Testis (tissue), 3 donors: ENCODE results near the gene WIPF2. TPM values are rescaled to one million over a fixed set of nuclear protein-coding genes. Genes with fewer than 3 reads are reported as not detected.
"Not testable (repeated sequence)": the region's sequence is repeated elsewhere in the genome, so short reads cannot be mapped to it uniquely, and the experiment has no call there.

Experiments used
- DNase-seq: peaks from one replicate; pipeline ENCODE4 v3.0.0-alpha.2; 2019
- H3K27ac ChIP-seq, 2 donors: fragments of 200-600 bp; sonication (generic); one replicate each; pipeline ENCODE4 v1.5.1; 2019
- H3K27me3 ChIP-seq: fragments of 200-600 bp; sonication (generic); one replicate; pipeline ENCODE4 v1.5.1; 2019
- H3K36me3 ChIP-seq: fragments of 200-600 bp; sonication (generic); one replicate; pipeline ENCODE4 v1.5.1; 2017; ENCODE audit warnings: low read depth; ENCODE audit errors: missing control alignments
- H3K4me1 ChIP-seq: fragments of 200-600 bp; sonication (generic); one replicate; pipeline ENCODE4 v1.5.1; 2019
- H3K4me3 ChIP-seq, 2 donors: fragments of 200-600 bp; sonication (generic); one replicate each; pipeline ENCODE4 v1.5.1; 2017 to 2019
- H3K9me3 ChIP-seq: fragments of 200-600 bp; sonication (generic); one replicate; pipeline ENCODE4 v1.5.1; 2017
- CTCF ChIP-seq, 3 experiments: fragments of 450-650 bp in 2 of 3; fragments of 200-600 bp in 1 of 3; sonication (generic) in 1 of 3; IDR thresholded peaks; one replicate each; pipeline ENCODE4 v1.5.1; 2016 to 2019; ENCODE audit warnings: antibody characterized with exemption in 3 of 3, mild to moderate bottlenecking in 2 of 3, moderate library complexity in 1 of 3
- POLR2A ChIP-seq: fragments of 450-650 bp; IDR thresholded peaks from one replicate; pipeline ENCODE4 v1.6.1; 2017; ENCODE audit warnings: antibody characterized with exemption, mild to moderate bottlenecking, moderate library complexity
- WGBS, 2 donors: methylation state at CpG; one replicate each; pipeline ENCODE4 v1.1.5; 2018; 5-methylcytosine and 5-hydroxymethylcytosine counted together
- intact Hi-C: fragments of 100-400 bp; cut with DNase I; formaldehyde crosslinking; loops from one replicate; pipeline ENCODE4 v1.15.1; 2023; ENCODE audit warnings: low total_unique reads
- polyA plus RNA-seq: library from polyadenylated mRNA; stranded (reverse); fragments of 350-450 nt; fragmentation: Illumina TruSeq; extraction: RNeasy Lipid Tissue Mini Kit (QIAGEN cat#74804); gene quantifications from one replicate; pipeline ENCODE4 v1.2.3, GENCODE V29; 2014; ENCODE audit warnings: low read depth, low replicate concordance; ENCODE audit not compliant: insufficient read depth
- total RNA-seq, 2 donors: library from RNA; depleted of rRNA; stranded (reverse); fragments of >200 nt; gene quantifications; one replicate each; pipeline ENCODE4 v1.2.3, GENCODE V29; 2016

Gene WIPF2
- total and polyA plus RNA-seq, 3 donors from 2014 or later, result 16.4 to 21.1 (median 20.1) TPM

GRCh38 chr17:40197550-40197949 is 21.6 kb upstream of the WIPF2 start:
- no peaks in the 10 kb centered on the region for H3K27me3 ChIP-seq
- no peaks in the 10 kb centered on the region for H3K36me3 ChIP-seq
- 50 to 76% methylated on average over 1 of the region's 1 CpG for WGBS, 2 donors
- DNase-seq, result no peak
- H3K4me1 ChIP-seq, result peaks cover 2% of the 10 kb centered on the region
- TF ChIP-seq CTCF (IDR thresholded peaks at IDR 0.05), result no peak
- no peak for TF ChIP-seq POLR2A
- no peaks in the 10 kb centered on the region for H3K9me3 ChIP-seq
- H3K27ac ChIP-seq, result no peak overlapping the region
- intact Hi-C loops, result no loop called here
- H3K4me3 ChIP-seq, result no peak overlapping the region

- H3K27me3 ChIP-seq, H3K4me1 ChIP-seq, H3K36me3 ChIP-seq, H3K4me3 ChIP-seq, H3K27ac ChIP-seq, H3K9me3 ChIP-seq, intact Hi-C loops: not testable (repeated sequence)
- peak; percentile 68 for DNase-seq
- 45 to 56% methylated on average over 8 of the region's 8 CpGs for WGBS, 2 donors
Observed at GRCh38 chr17:40197965-40198456, 21.1 kb upstream of the WIPF2 start.

- no peak for DNase-seq
- Histone ChIP-seq H3K9me3 (no peaks in the 10 kb centered on the region), H3K27me3 (no peaks in the 10 kb centered on the region), H3K36me3 (no peaks in the 10 kb centered on the region), H3K4me1 (peaks cover 5% of the 10 kb centered on the region), H3K4me3 (no peak overlapping the region), H3K27ac (no peak overlapping the region)
- WGBS, 2 donors, result 78 to 81% methylated on average over 4 to 5 of the region's 5 CpGs
- intact Hi-C loops, result no loop called here
- TF ChIP-seq POLR2A, result no peak
- TF ChIP-seq CTCF (IDR thresholded peaks at IDR 0.05), result no peak
Observed at GRCh38 chr17:40198576-40198975, 20.5 kb upstream of the WIPF2 start.

- Histone ChIP-seq H3K4me3 (no peak overlapping the region), H3K4me1 (peaks cover 8% of the 10 kb centered on the region), H3K27ac (no peak overlapping the region), H3K27me3 (no peaks in the 10 kb centered on the region), H3K36me3 (no peaks in the 10 kb centered on the region), H3K9me3 (no peaks in the 10 kb centered on the region)
- DNase-seq, result no peak
- WGBS, 2 donors, result 56 to 67% methylated on average over 4 of the region's 4 CpGs
- no peak for TF ChIP-seq CTCF (IDR thresholded peaks at IDR 0.05)
- intact Hi-C loops, result loop anchor here (5.0 kb wide), 1 partner anchor 84 kb away; the partner anchor contains the start of gene CDC6
Observed at GRCh38 chr17:40203131-40203530, 16.0 kb upstream of the WIPF2 start.

GRCh38 chr17:40206193-40206592 is 12.9 kb upstream of the WIPF2 start:
- H3K4me1 ChIP-seq, DNase-seq, H3K9me3 ChIP-seq, H3K27me3 ChIP-seq, H3K36me3 ChIP-seq, H3K27ac ChIP-seq, intact Hi-C loops, H3K4me3 ChIP-seq: not testable (repeated sequence)
- whole genome bisulfite sequencing, 2 donors, result 91 to 92% methylated on average over 8 of the region's 8 CpGs

GRCh38 chr17:40209404-40210093 is 9.6 kb upstream of the WIPF2 start:
- H3K36me3 ChIP-seq, result no peaks in the 10 kb centered on the region
- H3K4me1 ChIP-seq, result no peaks in the 10 kb centered on the region
- intact Hi-C loops, result no loop called here
- no peak overlapping the region for H3K4me3 ChIP-seq
- TF ChIP-seq POLR2A, result no peak
- no peak for TF ChIP-seq CTCF (IDR thresholded peaks at IDR 0.05)
- H3K27ac ChIP-seq, result no peak overlapping the region
- WGBS, 2 donors, result 57 to 67% methylated on average over 2 of the region's 2 CpGs
- H3K9me3 ChIP-seq, result no peaks in the 10 kb centered on the region
- no peak for DNase-seq
- no peaks in the 10 kb centered on the region for H3K27me3 ChIP-seq

GRCh38 chr17:40213914-40214313 is 5.2 kb upstream of the WIPF2 start:
- WGBS, 2 donors, result 83 to 93% methylated on average over 6 of the region's 6 CpGs
- H3K27ac ChIP-seq, H3K4me1 ChIP-seq, intact Hi-C loops, H3K36me3 ChIP-seq, DNase-seq, H3K9me3 ChIP-seq, H3K27me3 ChIP-seq, H3K4me3 ChIP-seq: not testable (repeated sequence)
